Activated CD4-positive, alpha-beta T cell treated with anti-CD3 and anti-CD28 coated beads, Interleukin-10, Interleukin-2, amounts not matched to agents 100 ng/mL and 50 ng/mL, durations not matched to agents 16 hours and 8 hours (primary cell): ENCODE results near the gene RALY.
A peak's percentile ranks its signal among the peaks of the same experiment; 100 is the strongest.

Source experiments
- DNase-seq: peaks from one replicate; pipeline ENCODE4 v3.0.0-alpha.2; 2020

RALY gene

GRCh38 chr20:34084227-34084923, 90.7 kb downstream of the RALY start:
- no peak for DNase-seq

- DNase-seq = no peak
These were observed 91.9 kb downstream of the RALY start for GRCh38 chr20:34085544-34086040.

GRCh38 chr20:34088305-34089174, 94.8 kb downstream of the RALY start:
- DNase-seq = no peak

DNA sequence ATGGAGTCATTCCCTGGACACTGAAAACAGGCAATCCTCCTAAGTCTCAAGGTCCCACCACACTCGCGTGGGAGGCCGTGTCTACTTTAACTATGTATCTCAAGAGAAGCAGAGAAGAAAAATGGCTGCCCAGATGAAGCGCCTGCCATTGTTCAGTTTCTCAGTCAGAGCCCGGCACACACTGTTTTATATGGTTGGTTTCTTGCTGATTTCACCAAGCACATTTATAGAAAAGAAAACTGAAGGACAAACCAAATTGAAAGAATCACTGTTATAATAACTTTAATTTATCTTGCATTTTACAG, 95.4 kb downstream of the RALY start:
- no peak for DNase-seq

- DNase-seq = no peak
These were observed 96.1 kb downstream of the RALY start for GRCh38 chr20:34089655-34090345.

GRCh38 chr20:34090645-34091044, 96.9 kb downstream of the RALY start:
- DNase-seq = no peak

DNA sequence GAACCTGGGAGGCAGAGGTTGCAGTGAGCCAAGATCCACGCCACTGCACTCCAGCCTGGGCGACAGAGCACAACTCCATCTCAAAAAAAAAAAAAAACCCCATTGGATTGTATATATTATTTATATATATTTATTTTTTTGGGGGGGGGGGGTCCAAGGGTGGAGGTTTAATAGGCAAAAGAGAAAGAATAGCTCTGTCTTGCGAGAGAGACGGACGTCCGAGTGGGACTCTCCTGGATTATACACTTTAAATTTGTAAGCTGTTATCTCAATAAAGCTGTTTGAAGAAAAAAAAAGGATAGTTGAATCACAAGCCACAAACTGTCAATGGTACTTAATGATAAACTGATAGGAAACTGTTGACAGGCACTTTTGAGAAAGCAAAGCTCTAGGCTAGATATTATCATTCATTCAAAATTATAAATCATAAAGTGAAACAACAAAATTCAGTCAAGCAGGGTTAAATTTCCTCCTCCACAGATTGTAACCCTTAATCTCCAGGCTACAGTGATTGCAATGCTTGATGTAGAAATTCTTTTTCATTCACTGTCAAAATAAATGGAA, 98.0 kb downstream of the RALY start:
- DNase-seq = no peak

GRCh38 chr20:34093895-34094294, 100.2 kb downstream of the RALY start:
- no peak for DNase-seq

- DNase-seq = no peak
These were observed 102.1 kb downstream of the RALY start for GRCh38 chr20:34095825-34096224.

DNA sequence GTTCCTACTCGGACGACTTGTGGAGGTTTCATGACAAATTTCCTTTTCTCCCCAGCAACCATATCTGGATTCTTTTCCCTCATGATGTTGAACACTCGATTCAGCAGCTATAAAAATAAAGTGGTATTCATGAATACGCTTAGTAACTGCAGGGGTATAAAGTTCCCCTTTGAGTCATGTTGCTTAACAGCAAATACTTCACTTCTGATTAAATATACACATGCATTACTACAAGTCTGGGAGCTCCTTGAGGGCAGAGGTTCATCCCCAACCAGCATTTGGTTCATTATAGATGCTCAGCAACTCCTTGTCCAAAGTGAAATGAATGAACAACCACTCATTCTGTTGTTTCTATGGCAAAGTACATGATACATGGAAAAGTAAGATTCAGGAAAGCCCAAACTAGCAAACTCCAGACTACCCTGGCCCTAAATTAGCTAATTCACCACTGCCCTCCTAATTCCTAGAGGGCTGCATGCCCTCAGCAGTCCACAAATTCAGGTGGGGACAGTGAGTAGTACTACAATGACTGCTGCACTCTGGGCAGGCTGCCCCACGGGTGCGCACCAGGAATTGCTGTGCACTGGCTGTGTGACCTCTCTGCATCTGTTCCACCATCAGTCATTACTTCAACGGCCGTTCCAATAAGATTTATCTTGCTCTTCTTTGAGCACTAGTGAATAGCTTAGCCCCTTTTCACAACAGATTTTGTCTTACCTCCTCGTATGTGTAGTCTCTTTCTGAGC, 103.2 kb downstream of the RALY start:
- no peak for DNase-seq

- no peak for DNase-seq
These were observed 104.9 kb downstream of the RALY start for GRCh38 chr20:34098570-34098969.

DNA sequence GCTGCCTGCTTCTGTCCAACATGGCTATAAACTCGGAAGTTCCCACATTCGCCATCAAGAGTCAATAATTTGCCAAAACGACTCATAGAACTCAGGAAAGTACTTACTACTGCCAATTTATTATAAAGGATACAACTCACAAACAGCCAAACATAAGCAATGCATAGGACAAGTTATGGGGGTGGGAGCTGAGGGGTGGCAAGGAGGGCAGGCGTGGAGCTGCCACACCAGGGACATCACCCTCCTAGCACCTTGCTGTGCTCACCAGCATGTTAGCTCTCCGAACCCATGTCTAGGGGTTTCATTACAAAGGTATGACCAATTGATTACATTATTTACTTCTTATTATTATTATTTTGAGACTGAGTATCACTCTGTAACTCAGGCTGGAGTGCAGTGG, 106.0 kb downstream of the RALY start:
- no peak for DNase-seq

DNA sequence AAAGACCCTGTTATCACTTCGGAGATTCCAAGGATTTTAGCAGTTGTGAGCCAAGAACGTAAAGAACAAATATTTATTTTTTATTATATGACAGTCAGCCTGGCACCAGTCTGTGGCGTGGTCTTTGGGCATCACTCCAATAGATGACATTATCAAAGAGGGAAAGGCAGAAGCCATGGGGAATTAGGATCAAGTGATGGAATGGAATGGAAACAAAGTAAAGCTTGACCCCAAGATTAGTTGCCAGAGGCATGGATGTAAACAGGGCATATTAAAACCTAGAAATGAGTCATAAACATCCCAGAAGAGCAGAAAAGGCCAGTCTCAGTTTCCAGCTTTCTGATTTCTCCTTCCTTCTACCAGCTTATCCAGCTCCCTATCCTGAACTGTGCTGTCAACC, 106.9 kb downstream of the RALY start:
- DNase-seq = no peak

GRCh38 chr20:34102342-34102741, 108.6 kb downstream of the RALY start:
- peak; percentile 37 for DNase-seq

DNA sequence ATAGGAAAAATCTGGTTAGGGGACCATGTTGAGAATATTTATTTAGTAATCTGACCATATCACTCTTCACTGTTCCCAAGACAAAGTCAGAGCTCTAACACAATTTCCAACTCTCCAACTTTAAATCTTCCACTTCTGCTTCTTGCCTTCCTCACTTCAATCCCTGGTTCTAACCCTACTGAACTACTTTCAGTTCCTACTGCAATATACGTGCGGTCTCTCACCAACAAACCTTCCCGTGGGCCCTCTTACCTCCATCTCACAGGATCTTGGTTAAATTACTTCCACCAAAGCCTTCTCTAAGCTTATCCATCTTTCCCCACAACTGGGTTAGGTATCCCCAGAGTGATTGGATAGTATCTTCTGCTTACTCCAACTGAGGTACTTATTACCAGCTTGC, 110.3 kb downstream of the RALY start:
- DNase-seq = no peak

GRCh38 chr20:34105978-34106675, 112.4 kb downstream of the RALY start:
- DNase-seq = no peak

DNA sequence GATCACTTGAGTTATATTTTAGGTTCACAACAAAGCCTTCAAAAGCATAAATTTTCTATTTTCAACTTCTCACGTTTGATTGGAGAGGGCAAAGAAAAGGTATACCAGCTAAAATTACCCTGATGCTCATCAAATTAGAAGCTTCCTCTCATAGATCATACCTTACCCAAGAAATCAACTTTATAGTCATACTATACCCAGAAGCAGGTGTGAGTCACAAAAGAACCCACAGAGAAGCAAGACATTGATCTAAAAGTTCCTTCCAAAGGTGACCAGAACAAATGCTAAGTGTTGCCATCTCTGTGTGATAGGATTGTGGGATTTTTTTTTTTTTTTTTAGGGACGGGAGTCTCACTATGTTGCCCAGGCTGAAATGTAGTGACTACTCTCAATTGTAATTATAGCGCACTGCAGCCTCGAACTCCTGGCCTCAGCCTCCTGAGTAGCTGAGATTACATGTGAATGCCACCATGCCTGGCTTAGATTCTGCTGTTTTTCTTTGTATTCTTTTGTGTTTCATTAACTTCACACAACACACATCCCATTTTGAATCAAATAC, 115.0 kb downstream of the RALY start:
- peak; percentile 60 for DNase-seq

GRCh38 chr20:34109442-34109841, 115.7 kb downstream of the RALY start:
- DNase-seq = no peak

- no peak for DNase-seq
These were observed 116.5 kb downstream of the RALY start for GRCh38 chr20:34110025-34110744.

DNA sequence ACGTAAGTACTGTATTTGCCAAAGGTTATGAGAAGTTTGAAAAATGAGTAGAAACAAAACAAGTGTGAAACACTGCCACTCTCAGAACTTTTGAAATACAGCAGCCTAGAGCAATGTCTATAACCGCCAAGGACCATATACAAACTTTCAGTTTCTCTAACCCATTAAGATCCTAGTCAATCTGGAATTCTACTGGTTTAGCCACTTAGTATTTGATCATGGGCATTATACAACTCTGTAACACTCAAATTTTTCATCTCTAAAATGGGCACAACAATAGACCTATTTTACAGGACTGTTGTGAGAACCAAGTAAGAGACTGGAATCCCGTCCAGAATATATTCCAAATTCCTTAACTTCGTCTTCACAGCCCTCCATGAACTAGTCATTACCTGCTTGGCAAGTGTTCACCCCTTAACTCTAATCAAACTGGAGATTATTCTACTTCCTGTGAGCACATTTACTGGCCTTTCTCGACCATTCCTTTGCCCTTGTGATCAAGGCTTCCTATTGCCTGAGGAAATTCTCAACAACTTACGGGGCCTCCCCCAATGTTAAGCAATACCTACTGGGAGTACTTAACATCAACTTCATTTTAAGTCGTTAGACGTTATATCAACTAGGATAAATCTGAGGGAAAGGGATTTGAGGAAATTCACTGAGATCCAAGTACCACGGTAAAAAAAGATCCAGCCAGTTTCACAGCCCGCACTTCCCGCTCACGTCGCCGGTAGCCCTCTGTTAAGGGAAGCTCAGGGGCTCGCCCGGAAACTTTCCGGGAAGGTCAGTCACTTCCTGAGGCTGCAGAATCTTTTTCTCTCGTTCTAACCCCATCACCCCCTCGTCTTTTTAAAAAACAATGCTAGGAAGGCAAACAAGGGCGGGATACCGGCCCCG, 117.3 kb downstream of the RALY start:
- peak; percentile 69 for DNase-seq
